AG08396 (cell line): ENCODE data around the gene RPS6KA2.

Source experiments
- DNase-seq: peaks from one replicate; pipeline ENCODE4 v3.0.0; 2012; ENCODE audit warnings: low spot score, mixed read lengths

RPS6KA2 gene

GRCh38 chr6:166448432-166448831 lies 178.6 kb downstream of the RPS6KA2 start:
- DNase-seq = no peak

- DNase-seq = no peak
Observed at GRCh38 chr6:166446567-166447065, 180.4 kb downstream of the RPS6KA2 start.

- no peak for DNase-seq
Observed at GRCh38 chr6:166446146-166446545, 180.9 kb downstream of the RPS6KA2 start.

GRCh38 chr6:166444446-166444845 lies 182.6 kb downstream of the RPS6KA2 start:
- DNase-seq = no peak

GRCh38 chr6:166443166-166443565 lies 183.9 kb downstream of the RPS6KA2 start:
- DNase-seq = no peak

- no peak for DNase-seq
Observed at GRCh38 chr6:166442131-166442685, 184.8 kb downstream of the RPS6KA2 start.

- DNase-seq = no peak
Observed at GRCh38 chr6:166441325-166442078, 185.5 kb downstream of the RPS6KA2 start.

GRCh38 chr6:166440729-166441128 lies 186.3 kb downstream of the RPS6KA2 start:
- no peak for DNase-seq

GRCh38 chr6:166440106-166440505 lies 186.9 kb downstream of the RPS6KA2 start:
- DNase-seq = no peak

GRCh38 chr6:166439366-166440091 lies 187.5 kb downstream of the RPS6KA2 start:
- DNase-seq = no peak

- no peak for DNase-seq
Observed at GRCh38 chr6:166438211-166438861, 188.7 kb downstream of the RPS6KA2 start.

GRCh38 chr6:166437661-166438060 lies 189.4 kb downstream of the RPS6KA2 start:
- DNase-seq = no peak

GRCh38 chr6:166436195-166437139 lies 190.6 kb downstream of the RPS6KA2 start:
- DNase-seq = no peak

GRCh38 chr6:166435574-166435973 lies 191.5 kb downstream of the RPS6KA2 start:
- DNase-seq = no peak

- DNase-seq = no peak
Observed at GRCh38 chr6:166434336-166434735, 192.7 kb downstream of the RPS6KA2 start.

GRCh38 chr6:166433096-166433495 lies 194.0 kb downstream of the RPS6KA2 start:
- DNase-seq = no peak

GRCh38 chr6:166430269-166430668 lies 196.8 kb downstream of the RPS6KA2 start:
- DNase-seq = no peak

GRCh38 chr6:166424431-166424830 lies 202.6 kb downstream of the RPS6KA2 start:
- no peak for DNase-seq

GRCh38 chr6:166423781-166424180 lies 203.3 kb downstream of the RPS6KA2 start:
- DNase-seq = no peak

GRCh38 chr6:166423051-166423745 lies 203.9 kb downstream of the RPS6KA2 start:
- DNase-seq = no peak
